Measurements from ENCODE around the gene MXRA8. TPM values are rescaled to one million over a fixed set of nuclear protein-coding genes. Genes with fewer than 3 reads are reported as not detected.

MXRA8 gene
- total and polyA plus RNA-seq, 2 donors (not counting 3 experiments of a cell fraction or from before 2014, with no cell fraction given) = 0.82 to 1.9 TPM

DNA sequence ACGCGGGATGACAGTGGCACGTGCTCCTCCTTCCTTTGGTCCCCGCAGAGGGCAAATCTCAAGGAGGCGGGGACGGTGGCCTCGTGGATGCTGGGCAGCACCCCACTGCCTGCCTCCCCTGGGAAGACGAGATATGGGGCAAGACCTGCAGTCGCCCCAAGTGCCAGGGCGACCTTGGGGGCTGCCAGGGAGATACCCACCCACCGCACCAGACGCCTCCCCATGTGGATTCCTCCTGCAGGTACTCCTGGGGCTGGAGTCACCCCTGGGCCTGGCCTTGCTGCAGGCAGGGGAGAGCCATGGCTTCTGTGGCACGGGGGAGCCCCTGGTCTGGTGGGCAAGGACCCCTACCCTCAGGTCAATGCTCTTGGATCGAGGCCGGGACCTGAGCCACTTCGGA is 22.5 kb upstream of the MXRA8 start:
- FAIRE-seq = no peak
- Histone ChIP-seq H3K9me3 (replicated peaks; ENCODE audit: control insufficient read depth, insufficient read depth, low read length) (no peaks in the 10 kb centered on the region), H2AFZ (ENCODE audit: low read depth, low read length) (no peak overlapping the region), H3K4me3 (replicated peaks in 1 of 3; ENCODE audit: insufficient read depth in 1 of 3, low read depth in 1 of 3, low read length in 3 of 3) (no peak overlapping the region), H3K9ac (replicated peaks; ENCODE audit: extremely low read depth, insufficient read depth, low read length) (no peak overlapping the region), H4K20me1 (replicated peaks; ENCODE audit: control insufficient read depth, extremely low read depth, insufficient read depth, low read length) (no peaks in the 10 kb centered on the region), H3K27ac (ENCODE audit: insufficient read depth, low read depth, low read length) (no peak overlapping the region), H3K79me2 (ENCODE audit: control insufficient read depth, insufficient read depth, low read length) (peaks cover 3% of the 10 kb centered on the region), H3K36me3 (ENCODE audit: control insufficient read depth in 2 of 2, extremely low read depth in 1 of 2, insufficient read depth in 2 of 2, low read length in 2 of 2) (peaks cover 2 to 6% of the 10 kb centered on the region in 2 experiments), H3K27me3 (ENCODE audit: control insufficient read depth in 2 of 2, insufficient read depth in 2 of 2, low read length in 2 of 2) (no peaks in the 10 kb centered on the region), H3K9me1 (replicated peaks; ENCODE audit: control insufficient read depth, extremely low read depth, insufficient read depth, low read length) (no peaks in the 10 kb centered on the region), H3K4me2 (ENCODE audit: insufficient read depth, low read length) (no peak overlapping the region), H3K4me1 (ENCODE audit: control insufficient read depth, extremely low read depth, insufficient read depth, low read length) (no peaks in the 10 kb centered on the region)
- no TSS peak for BruUV-seq (replicated peaks)
- DNase-seq (ENCODE audit: low read depth, low spot score) = no peak
- no peak for TF ChIP-seq JUN (IDR thresholded peaks at IDR 0.05; ENCODE audit: borderline replicate concordance, insufficient read depth, insufficient read length, low read depth)
- CTCF ChIA-PET = interaction anchor here (1.4 kb wide), 1 partner anchor 21 kb away, joined by 4 read pairs; no protein-coding TSS in a partner anchor
- POLR2A ChIA-PET = no interaction called here
- dilution Hi-C loops (cut with MboI; ENCODE audit: extremely low pct_ligation_motif_present, low sequenced_read_pairs) = no loop called here
- intact Hi-C loops (cut with micrococcal nuclease) = no loop called here

DNA sequence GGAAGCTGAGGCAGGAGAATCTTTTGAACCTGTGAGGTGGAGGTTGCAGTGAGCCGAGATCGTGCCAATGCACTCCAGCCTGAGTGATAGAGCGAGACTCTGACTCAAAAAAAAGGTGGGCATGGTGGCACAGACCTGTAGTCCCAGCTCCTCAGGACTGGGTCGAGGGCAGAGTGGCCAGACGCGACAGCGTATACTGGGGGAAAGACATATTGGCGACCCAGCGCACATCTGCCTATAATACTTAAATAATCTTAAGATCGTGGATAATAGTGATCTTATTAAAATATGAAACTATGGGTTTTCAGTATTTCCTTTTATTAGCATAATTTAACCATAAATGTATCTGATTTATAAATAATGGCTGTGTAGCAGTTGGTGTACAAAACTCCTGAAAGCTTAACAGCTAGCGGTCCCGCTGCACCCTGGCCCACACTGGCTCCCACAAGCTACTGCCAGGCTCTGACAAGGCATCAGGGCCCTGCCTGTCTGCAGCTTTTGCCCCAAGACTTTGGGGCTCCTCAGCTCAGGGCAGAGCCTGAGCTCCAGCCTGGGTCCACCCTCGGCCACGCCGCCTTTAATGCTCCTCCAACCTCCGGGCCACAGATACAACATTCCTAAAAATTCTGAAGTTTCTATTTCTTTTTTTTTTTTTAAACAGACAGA is 19.3 kb upstream of the MXRA8 start:
- TF ChIP-seq JUN (IDR thresholded peaks at IDR 0.05; ENCODE audit: borderline replicate concordance, insufficient read depth, insufficient read length, low read depth) = no peak
- TF ChIP-seq, protein P1, sequence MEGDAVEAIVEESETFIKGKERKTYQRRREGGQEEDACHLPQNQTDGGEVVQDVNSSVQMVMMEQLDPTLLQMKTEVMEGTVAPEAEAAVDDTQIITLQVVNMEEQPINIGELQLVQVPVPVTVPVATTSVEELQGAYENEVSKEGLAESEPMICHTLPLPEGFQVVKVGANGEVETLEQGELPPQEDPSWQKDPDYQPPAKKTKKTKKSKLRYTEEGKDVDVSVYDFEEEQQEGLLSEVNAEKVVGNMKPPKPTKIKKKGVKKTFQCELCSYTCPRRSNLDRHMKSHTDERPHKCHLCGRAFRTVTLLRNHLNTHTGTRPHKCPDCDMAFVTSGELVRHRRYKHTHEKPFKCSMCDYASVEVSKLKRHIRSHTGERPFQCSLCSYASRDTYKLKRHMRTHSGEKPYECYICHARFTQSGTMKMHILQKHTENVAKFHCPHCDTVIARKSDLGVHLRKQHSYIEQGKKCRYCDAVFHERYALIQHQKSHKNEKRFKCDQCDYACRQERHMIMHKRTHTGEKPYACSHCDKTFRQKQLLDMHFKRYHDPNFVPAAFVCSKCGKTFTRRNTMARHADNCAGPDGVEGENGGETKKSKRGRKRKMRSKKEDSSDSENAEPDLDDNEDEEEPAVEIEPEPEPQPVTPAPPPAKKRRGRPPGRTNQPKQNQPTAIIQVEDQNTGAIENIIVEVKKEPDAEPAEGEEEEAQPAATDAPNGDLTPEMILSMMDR (IDR thresholded peaks at IDR 0.05; ENCODE audit: extremely low read depth in 1 of 2, insufficient read depth in 1 of 2, low read depth in 1 of 2, low read length in 2 of 2) = no peak
- TF ChIP-seq MYC (IDR thresholded peaks at IDR 0.05; ENCODE audit: low read depth, low read length) = no peak
- no peak for TF ChIP-seq FOS (IDR thresholded peaks at IDR 0.05; ENCODE audit: borderline replicate concordance, insufficient read depth, low read length)
- TF ChIP-seq POLR2A (IDR thresholded peaks at IDR 0.05; ENCODE audit: low read depth, low read length) = no peak
- no peak for TF ChIP-seq EZH2 (IDR thresholded peaks at IDR 0.05; ENCODE audit: borderline replicate concordance, low read depth, low read length, severe bottlenecking)
- no peak for TF ChIP-seq POLR2AphosphoS5 (IDR thresholded peaks at IDR 0.05; ENCODE audit: insufficient read depth, low read depth, low read length)
- no peak for TF ChIP-seq GATA2 (IDR thresholded peaks at IDR 0.05; ENCODE audit: insufficient read depth, insufficient read length, low read depth, low read length)
- TF ChIP-seq, protein P2, sequence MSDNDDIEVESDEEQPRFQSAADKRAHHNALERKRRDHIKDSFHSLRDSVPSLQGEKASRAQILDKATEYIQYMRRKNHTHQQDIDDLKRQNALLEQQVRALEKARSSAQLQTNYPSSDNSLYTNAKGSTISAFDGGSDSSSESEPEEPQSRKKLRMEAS (IDR thresholded peaks at IDR 0.05; ENCODE audit: insufficient read depth, insufficient read length) = no peak
- intact Hi-C loops (cut with micrococcal nuclease) (no loop called here), dilution Hi-C loops (cut with MboI; ENCODE audit: extremely low pct_ligation_motif_present, low sequenced_read_pairs) (no loop called here)
- peaks cover 10% of the 10 kb centered on the region for H3K4me1 ChIP-seq (ENCODE audit: control insufficient read depth, extremely low read depth, insufficient read depth, low read length)
- CTCF ChIA-PET = no interaction called here
- POLR2A ChIA-PET = interaction anchor here (0.7 kb wide), 1 partner anchor 13 kb away, joined by 5 read pairs; no protein-coding TSS in a partner anchor
- DNase-seq (ENCODE audit: low read depth, low spot score) = no peak
- no peak overlapping the region for H2AFZ ChIP-seq (ENCODE audit: low read depth, low read length)
- H3K9me3 ChIP-seq (replicated peaks; ENCODE audit: control insufficient read depth, insufficient read depth, low read length) = no peaks in the 10 kb centered on the region
- BruUV-seq (replicated peaks) = no TSS peak
- no peak overlapping the region for H3K4me3 ChIP-seq (replicated peaks in 1 of 3; ENCODE audit: insufficient read depth in 1 of 3, low read depth in 1 of 3, low read length in 3 of 3)
- H3K9me1 ChIP-seq (replicated peaks; ENCODE audit: control insufficient read depth, extremely low read depth, insufficient read depth, low read length) = no peaks in the 10 kb centered on the region
- H4K20me1 ChIP-seq (replicated peaks; ENCODE audit: control insufficient read depth, extremely low read depth, insufficient read depth, low read length) = no peaks in the 10 kb centered on the region
- no peak overlapping the region for H3K27ac ChIP-seq (ENCODE audit: insufficient read depth, low read depth, low read length)
- H3K79me2 ChIP-seq (ENCODE audit: control insufficient read depth, insufficient read depth, low read length) = peaks cover 21% of the 10 kb centered on the region
- no peaks in the 10 kb centered on the region for H3K27me3 ChIP-seq (ENCODE audit: control insufficient read depth in 2 of 2, insufficient read depth in 2 of 2, low read length in 2 of 2)
- no peak overlapping the region for H3K9ac ChIP-seq (replicated peaks; ENCODE audit: extremely low read depth, insufficient read depth, low read length)
- no peak for FAIRE-seq
- H3K4me2 ChIP-seq (ENCODE audit: insufficient read depth, low read length) = no peak overlapping the region
- H3K36me3 ChIP-seq (ENCODE audit: control insufficient read depth in 2 of 2, extremely low read depth in 1 of 2, insufficient read depth in 2 of 2, low read length in 2 of 2) = peaks cover 0 to 6% of the 10 kb centered on the region in 2 experiments

Measured in endothelial cell of umbilical vein (primary cell).